K562 (cell line): ENCODE results near the gene RSPRY1. TPM values are rescaled to one million over a fixed set of nuclear protein-coding genes. Genes with fewer than 3 reads are reported as not detected.

Source experiments
- ATAC-seq: fragments of 200-7000 bp; cut with Tn5 transposase; 3 replicates; pipeline ENCODE4 v1.9.1; 2020; ENCODE audit warnings: moderate library complexity
- BruUV-seq: library from RNA; stranded (reverse); fragments of 400-500 nt; replicated peaks from 2 replicates; lab custom pipeline; 2021; lab: Mats Ljungman, UMichigan
- CTCF ChIA-PET: fragments of 300-600 bp; formaldehyde crosslinking; extraction: SDS; loops from one replicate; lab custom pipeline; 2021; ENCODE audit warnings: low intra/inter-chr PET ratio; lab: Yijun Ruan, JAX
- POLR2A ChIA-PET: fragments of 300-600, 350-650 bp; sonication (Branson Sonifier 250); formaldehyde crosslinking; extraction: SDS; loops from one replicate; lab custom pipeline; 2021; ENCODE audit warnings: antibody characterized with exemption, inconsistent platforms; lab: Yijun Ruan, JAX
- DNase-seq, 4 experiments: peaks; one replicate each; pipeline versions ENCODE4 v3.0.0 to v3.0.0-alpha.2; 2011 to 2018; ENCODE audit warnings: low spot score in 3 of 4, mixed read lengths in 3 of 4; ENCODE audit errors: extremely low read depth in 1 of 4
- FAIRE-seq: peaks from 2 replicates; lab custom pipeline; 2011; peaks lifted over from hg19 to GRCh38; lab: Jason Lieb, UNC
- H2AFZ ChIP-seq: 2 replicates; pipeline ENCODE4 v1.6.0; 2011; ENCODE audit warnings: low read depth, low read length, control low read depth, inconsistent platforms
- H3K27ac ChIP-seq: fragments of 200-600 bp; 3 replicates; pipeline ENCODE4 v1.8.0; 2011; ENCODE audit warnings: low read depth, mild to moderate bottlenecking, control low read depth, inconsistent platforms, low read length, moderate library complexity, mixed read lengths; ENCODE audit errors: extremely low read depth
- H3K27me3 ChIP-seq, 2 experiments: fragments of 300-600 bp in 1 of 2; 2 replicates in 1 of 2; 3 replicates in 1 of 2; pipeline versions ENCODE4 v1.6.0 to v1.8.0; 2011; ENCODE audit warnings: inconsistent platforms in 2 of 2, low read length in 2 of 2, mild to moderate bottlenecking in 1 of 2, mixed read lengths in 1 of 2, moderate library complexity in 1 of 2; ENCODE audit not compliant: control insufficient read depth in 2 of 2, insufficient read depth in 2 of 2
- H3K36me3 ChIP-seq: fragments of 300-600 bp; 3 replicates; pipeline ENCODE4 v1.8.0; 2011; ENCODE audit warnings: mild to moderate bottlenecking, low read length, inconsistent platforms; ENCODE audit not compliant: control insufficient read depth, insufficient read depth
- H3K4me1 ChIP-seq, 2 experiments: fragments of 200-600 bp in 1 of 2; replicated peaks in 1 of 2; 2 replicates in 1 of 2; 3 replicates in 1 of 2; pipeline versions ENCODE4 v1.5.1 to v1.8.0; 2011; ENCODE audit warnings: inconsistent platforms in 2 of 2, low read length in 2 of 2, mild to moderate bottlenecking in 1 of 2, mixed read lengths in 1 of 2, moderate library complexity in 1 of 2; ENCODE audit not compliant: control insufficient read depth in 2 of 2, insufficient read depth in 2 of 2
- H3K4me2 ChIP-seq: 2 replicates; pipeline ENCODE4 v1.6.1; 2011; ENCODE audit warnings: low read length, control low read depth, inconsistent platforms, mixed read lengths; ENCODE audit not compliant: insufficient read depth
- H3K4me3 ChIP-seq: fragments of 200-600 bp; sonication (generic), shearing (Covaris generic); 2 replicates; pipeline ENCODE4 v1.5.1; 2016; ENCODE audit warnings: control low read depth, inconsistent platforms
- H3K79me2 ChIP-seq: fragments of 200-600 bp; 3 replicates; pipeline ENCODE4 v1.8.0; 2011; ENCODE audit warnings: low read length, inconsistent platforms; ENCODE audit not compliant: control insufficient read depth, insufficient read depth
- H3K9ac ChIP-seq, 2 experiments: 2 replicates each; pipeline versions ENCODE4 v1.6.0 to v1.6.1; 2011; ENCODE audit warnings: low read depth in 2 of 2, low read length in 2 of 2, control low read depth in 1 of 2, inconsistent platforms in 1 of 2, mild to moderate bottlenecking in 1 of 2, mixed read lengths in 1 of 2; ENCODE audit not compliant: insufficient read depth in 1 of 2
- H3K9me1 ChIP-seq: one replicate; pipeline ENCODE4 v1.6.0; 2011; ENCODE audit warnings: inconsistent platforms, mild to moderate bottlenecking, low read length, moderate library complexity; ENCODE audit not compliant: control insufficient read depth, insufficient read depth
- H3K9me3 ChIP-seq: replicated peaks from 2 replicates; pipeline ENCODE4 v1.5.1; 2011; ENCODE audit warnings: low read depth, low read length, inconsistent platforms; ENCODE audit not compliant: control insufficient read depth, insufficient read depth
- H4K20me1 ChIP-seq: replicated peaks from 2 replicates; pipeline ENCODE4 v1.6.1; 2011; ENCODE audit warnings: low read length, inconsistent platforms, mixed read lengths; ENCODE audit not compliant: control insufficient read depth, insufficient read depth
- ATF6 ChIP-seq: sonication (generic); formaldehyde crosslinking; IDR thresholded peaks from 2 replicates; pipeline ENCODE4 v1.4.0; 2020; ENCODE audit warnings: mild to moderate bottlenecking, missing genetic modification reagents
- GTF2B ChIP-seq: IDR thresholded peaks from 2 replicates; pipeline ENCODE4 v1.6.1; 2011; ENCODE audit not compliant: insufficient read length; ENCODE audit errors: extremely low read depth
- MECOM ChIP-seq: fragments of 250-450 bp; sonication (Bioruptor Pico); IDR thresholded peaks from 2 replicates; pipeline ENCODE4 v1.8.0; 2022; ENCODE audit warnings: inconsistent platforms
- PCBP2 ChIP-seq: fragments of 200-400 bp; formaldehyde crosslinking; IDR thresholded peaks from 2 replicates; pipeline ENCODE4 v1.6.1; 2018; ENCODE audit warnings: low read length, low read depth, mild to moderate bottlenecking, moderate library complexity; ENCODE audit not compliant: poor library complexity, severe bottlenecking
- ZNF224 ChIP-seq: sonication (generic); formaldehyde crosslinking; IDR thresholded peaks from 2 replicates; pipeline ENCODE4 v1.8.0; 2022; ENCODE audit warnings: mild to moderate bottlenecking, missing genetic modification reagents
- WGBS: fragments of 100-300 bp; shearing (Covaris generic); methylation state at CpG from one replicate; pipeline ENCODE4 v1.1.6; 2016; ENCODE audit warnings: low coverage, mixed read lengths; ENCODE audit not compliant: insufficient coverage; ENCODE audit errors: missing lambda C conversion rate; 5-methylcytosine and 5-hydroxymethylcytosine counted together
- in situ Hi-C: fragments of 300-500 bp; cut with MboI; formaldehyde crosslinking; loops from 4 replicates; pipeline ENCODE4 v1.15.0; 2018; ENCODE audit warnings: inconsistent platforms, mixed read lengths
- intact Hi-C: fragments of 100-400 bp; cut with micrococcal nuclease; formaldehyde crosslinking; loops from 2 replicates; pipeline ENCODE4 v1.14.2; 2022
- polyA plus RNA-seq, 8 experiments: library from polyadenylated mRNA; depleted of rRNA in 4 of 8; stranded (reverse) in 5 of 8; unstranded in 3 of 8; fragments of >200 nt; fragmentation: Nextera tagmentation in 2 of 8; fragmentation: Illumina TruSeq in 1 of 8; extraction: Ambion mirVana in 2 of 8; extraction: Trizol in 1 of 8; gene quantifications; 2 replicates each; pipeline versions ENCODE4 v1.2.1 to v1.2.3, GENCODE V29; 2011 to 2014; ENCODE audit warnings: inconsistent platforms in 1 of 8, missing spikeins in 1 of 8
- total RNA-seq, 7 experiments: library from RNA; depleted of rRNA in 6 of 7; stranded (reverse); fragments of >200 nt in 6 of 7; fragmentation: Illumina TruSeq in 2 of 7; extraction: Trizol in 2 of 7; gene quantifications; 2 replicates each; pipeline versions ENCODE4 v1.2.1 to v1.2.3, GENCODE V29; 2011 to 2021; ENCODE audit warnings: low replicate concordance in 1 of 7

RSPRY1 gene
- total and polyA plus RNA-seq, 9 of the 15 experiments (the other 6 are each of a cell fraction or from before 2014, with no cell fraction given): 10.2 to 27.8 (median 20.8) TPM

GRCh38 chr16:57233944-57234706 lies 48.0 kb downstream of the RSPRY1 start:
- no peaks in the 10 kb centered on the region for H3K27me3 ChIP-seq
- intact Hi-C loops: no loop called here
- CTCF ChIA-PET: no interaction called here

More at GRCh38 chr16:57233944-57234706, 48.0 kb downstream of the RSPRY1 start:
- no peaks in the 10 kb centered on the region for H3K79me2 ChIP-seq
- in situ Hi-C loops: no loop called here
- no TSS peak for BruUV-seq
- no peak overlapping the region for H2AFZ ChIP-seq
- no peaks in the 10 kb centered on the region for H3K9me3 ChIP-seq
- DNase-seq (no peak), ATAC-seq (no peak), FAIRE-seq (no peak)
- no peak overlapping the region for H3K9ac ChIP-seq
- H3K9me1 ChIP-seq: no peaks in the 10 kb centered on the region
- WGBS: 89% methylated on average over 9 of the region's 9 CpGs
- peaks cover 84% of the 10 kb centered on the region for H3K36me3 ChIP-seq
- no peak overlapping the region for H3K27ac ChIP-seq
- POLR2A ChIA-PET: no interaction called here
- peaks cover 0 to 9% of the 10 kb centered on the region in 2 experiments; a peak in 2 of 5 replicates for H3K4me1 ChIP-seq
- no peak overlapping the region for H3K4me3 ChIP-seq
- no peak overlapping the region for H3K4me2 ChIP-seq
- TF ChIP-seq ZNF224 (CRISPR knock-in tag): no peak
- TF ChIP-seq PCBP2: no peak
- TF ChIP-seq ATF6 (CRISPR knock-in tag): no peak
- no peak for TF ChIP-seq MECOM
- no peak for TF ChIP-seq GTF2B
- H4K20me1 ChIP-seq: no peaks in the 10 kb centered on the region
